Measurements from ENCODE around the gene PLCH1. TPM values are rescaled to one million over a fixed set of nuclear protein-coding genes. Genes with fewer than 3 reads are reported as not detected.
"Not testable (repeated sequence)": the region's sequence is repeated elsewhere in the genome, so short reads cannot be mapped to it uniquely, and the experiment has no call there.

The PLCH1 gene
- total and polyA plus RNA-seq, 4 donors = 0.03 to 1.0 (median 0.22) TPM

DNA sequence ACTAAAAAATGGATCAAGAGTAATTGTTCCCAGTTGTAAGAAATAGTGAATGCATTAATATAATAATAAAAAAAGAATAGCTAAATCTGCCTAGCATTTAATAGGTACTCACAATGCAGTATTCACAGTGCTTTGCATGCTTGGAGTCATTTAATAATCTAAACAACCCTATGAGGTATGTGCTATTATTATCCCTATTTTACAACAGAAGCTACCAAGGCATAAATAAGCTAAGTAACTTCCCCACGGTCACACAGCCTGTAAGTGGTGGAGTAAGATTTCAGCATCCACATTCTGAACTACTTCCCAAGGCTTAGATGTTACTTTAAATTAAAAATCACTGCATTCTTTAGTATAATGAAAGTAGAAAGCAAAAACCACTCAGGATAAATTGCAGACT is 102.9 kb downstream of the PLCH1 start (continued):
- TF ChIP-seq, protein P1, sequence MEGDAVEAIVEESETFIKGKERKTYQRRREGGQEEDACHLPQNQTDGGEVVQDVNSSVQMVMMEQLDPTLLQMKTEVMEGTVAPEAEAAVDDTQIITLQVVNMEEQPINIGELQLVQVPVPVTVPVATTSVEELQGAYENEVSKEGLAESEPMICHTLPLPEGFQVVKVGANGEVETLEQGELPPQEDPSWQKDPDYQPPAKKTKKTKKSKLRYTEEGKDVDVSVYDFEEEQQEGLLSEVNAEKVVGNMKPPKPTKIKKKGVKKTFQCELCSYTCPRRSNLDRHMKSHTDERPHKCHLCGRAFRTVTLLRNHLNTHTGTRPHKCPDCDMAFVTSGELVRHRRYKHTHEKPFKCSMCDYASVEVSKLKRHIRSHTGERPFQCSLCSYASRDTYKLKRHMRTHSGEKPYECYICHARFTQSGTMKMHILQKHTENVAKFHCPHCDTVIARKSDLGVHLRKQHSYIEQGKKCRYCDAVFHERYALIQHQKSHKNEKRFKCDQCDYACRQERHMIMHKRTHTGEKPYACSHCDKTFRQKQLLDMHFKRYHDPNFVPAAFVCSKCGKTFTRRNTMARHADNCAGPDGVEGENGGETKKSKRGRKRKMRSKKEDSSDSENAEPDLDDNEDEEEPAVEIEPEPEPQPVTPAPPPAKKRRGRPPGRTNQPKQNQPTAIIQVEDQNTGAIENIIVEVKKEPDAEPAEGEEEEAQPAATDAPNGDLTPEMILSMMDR (IDR thresholded peaks at IDR 0.05; ENCODE audit: low read depth, low read length, missing input control) = no peak
- TF ChIP-seq RAD21 (IDR thresholded peaks at IDR 0.05) = no peak
- TF ChIP-seq, protein P2, sequence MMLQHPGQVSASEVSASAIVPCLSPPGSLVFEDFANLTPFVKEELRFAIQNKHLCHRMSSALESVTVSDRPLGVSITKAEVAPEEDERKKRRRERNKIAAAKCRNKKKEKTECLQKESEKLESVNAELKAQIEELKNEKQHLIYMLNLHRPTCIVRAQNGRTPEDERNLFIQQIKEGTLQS (IDR thresholded peaks at IDR 0.05) = no peak

DNA sequence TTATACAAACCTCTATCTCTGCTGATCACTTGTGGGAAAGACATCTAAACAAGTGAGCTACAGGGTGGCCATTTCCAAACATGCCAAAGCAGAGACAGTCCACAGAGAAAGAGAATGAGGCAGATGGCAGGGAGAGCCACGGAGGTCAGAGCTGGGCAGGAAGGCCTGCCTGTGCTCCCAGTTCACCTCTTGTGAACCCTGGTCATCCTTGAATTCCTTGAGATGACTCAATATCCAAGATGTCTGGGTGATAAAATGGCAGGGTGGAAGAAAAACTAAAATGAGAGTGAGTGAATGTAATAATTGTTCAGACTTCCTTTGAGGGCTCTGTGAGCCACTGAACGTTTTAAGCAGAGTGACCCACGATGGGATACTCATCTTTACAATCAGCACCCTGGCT is 104.8 kb downstream of the PLCH1 start:
- TF ChIP-seq, protein P3, sequence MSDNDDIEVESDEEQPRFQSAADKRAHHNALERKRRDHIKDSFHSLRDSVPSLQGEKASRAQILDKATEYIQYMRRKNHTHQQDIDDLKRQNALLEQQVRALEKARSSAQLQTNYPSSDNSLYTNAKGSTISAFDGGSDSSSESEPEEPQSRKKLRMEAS (IDR thresholded peaks at IDR 0.05) = no peak
- TF ChIP-seq HNF4A (conservative IDR thresholded peaks at IDR 0.05) (no peak), TAF1 (conservative IDR thresholded peaks at IDR 0.05) (no peak), GABPA (IDR thresholded peaks at IDR 0.05 in 1 of 2, conservative IDR thresholded peaks at IDR 0.05 in 1 of 2) (no peak), YY1 (IDR thresholded peaks at IDR 0.05) (no peak), NR2F2 (IDR thresholded peaks at IDR 0.05) (no peak), JUND (IDR thresholded peaks at IDR 0.05) (no peak), RAD21 (IDR thresholded peaks at IDR 0.05) (no peak)
- TF ChIP-seq, protein P2 (IDR thresholded peaks at IDR 0.05) = no peak
- TF ChIP-seq, protein P4, sequence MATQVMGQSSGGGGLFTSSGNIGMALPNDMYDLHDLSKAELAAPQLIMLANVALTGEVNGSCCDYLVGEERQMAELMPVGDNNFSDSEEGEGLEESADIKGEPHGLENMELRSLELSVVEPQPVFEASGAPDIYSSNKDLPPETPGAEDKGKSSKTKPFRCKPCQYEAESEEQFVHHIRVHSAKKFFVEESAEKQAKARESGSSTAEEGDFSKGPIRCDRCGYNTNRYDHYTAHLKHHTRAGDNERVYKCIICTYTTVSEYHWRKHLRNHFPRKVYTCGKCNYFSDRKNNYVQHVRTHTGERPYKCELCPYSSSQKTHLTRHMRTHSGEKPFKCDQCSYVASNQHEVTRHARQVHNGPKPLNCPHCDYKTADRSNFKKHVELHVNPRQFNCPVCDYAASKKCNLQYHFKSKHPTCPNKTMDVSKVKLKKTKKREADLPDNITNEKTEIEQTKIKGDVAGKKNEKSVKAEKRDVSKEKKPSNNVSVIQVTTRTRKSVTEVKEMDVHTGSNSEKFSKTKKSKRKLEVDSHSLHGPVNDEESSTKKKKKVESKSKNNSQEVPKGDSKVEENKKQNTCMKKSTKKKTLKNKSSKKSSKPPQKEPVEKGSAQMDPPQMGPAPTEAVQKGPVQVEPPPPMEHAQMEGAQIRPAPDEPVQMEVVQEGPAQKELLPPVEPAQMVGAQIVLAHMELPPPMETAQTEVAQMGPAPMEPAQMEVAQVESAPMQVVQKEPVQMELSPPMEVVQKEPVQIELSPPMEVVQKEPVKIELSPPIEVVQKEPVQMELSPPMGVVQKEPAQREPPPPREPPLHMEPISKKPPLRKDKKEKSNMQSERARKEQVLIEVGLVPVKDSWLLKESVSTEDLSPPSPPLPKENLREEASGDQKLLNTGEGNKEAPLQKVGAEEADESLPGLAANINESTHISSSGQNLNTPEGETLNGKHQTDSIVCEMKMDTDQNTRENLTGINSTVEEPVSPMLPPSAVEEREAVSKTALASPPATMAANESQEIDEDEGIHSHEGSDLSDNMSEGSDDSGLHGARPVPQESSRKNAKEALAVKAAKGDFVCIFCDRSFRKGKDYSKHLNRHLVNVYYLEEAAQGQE (IDR thresholded peaks at IDR 0.05) = no peak
- H3K9me3 ChIP-seq (ENCODE audit: control insufficient read depth in 4 of 4, low read length in 3 of 4) = no peaks in the 10 kb centered on the region
- H3K36me3 ChIP-seq (ENCODE audit: control insufficient read depth in 4 of 4, insufficient read depth in 3 of 4, low read depth in 1 of 4, low read length in 3 of 4) = no peaks in the 10 kb centered on the region
- WGBS = 87% methylated on average over 3 of the region's 3 CpGs
- H3K27ac ChIP-seq (ENCODE audit: low read depth in 1 of 2, low read length in 2 of 2) = no peak overlapping the region
- H3K9ac ChIP-seq (ENCODE audit: low read depth in 1 of 2, low read length in 2 of 2) = no peak overlapping the region
- DNase-seq (ENCODE audit: low spot score) = no peak
- H3K27me3 ChIP-seq (ENCODE audit: control insufficient read depth in 4 of 4, insufficient read depth in 4 of 4, low read length in 3 of 4) = no peaks in the 10 kb centered on the region
- H3K4me3 ChIP-seq (ENCODE audit: low read depth in 1 of 3, low read length in 3 of 3) = no peak overlapping the region
- no peaks in the 10 kb centered on the region for H3K4me1 ChIP-seq (ENCODE audit: control insufficient read depth in 4 of 4, insufficient read depth in 4 of 4, low read length in 3 of 4)

DNA sequence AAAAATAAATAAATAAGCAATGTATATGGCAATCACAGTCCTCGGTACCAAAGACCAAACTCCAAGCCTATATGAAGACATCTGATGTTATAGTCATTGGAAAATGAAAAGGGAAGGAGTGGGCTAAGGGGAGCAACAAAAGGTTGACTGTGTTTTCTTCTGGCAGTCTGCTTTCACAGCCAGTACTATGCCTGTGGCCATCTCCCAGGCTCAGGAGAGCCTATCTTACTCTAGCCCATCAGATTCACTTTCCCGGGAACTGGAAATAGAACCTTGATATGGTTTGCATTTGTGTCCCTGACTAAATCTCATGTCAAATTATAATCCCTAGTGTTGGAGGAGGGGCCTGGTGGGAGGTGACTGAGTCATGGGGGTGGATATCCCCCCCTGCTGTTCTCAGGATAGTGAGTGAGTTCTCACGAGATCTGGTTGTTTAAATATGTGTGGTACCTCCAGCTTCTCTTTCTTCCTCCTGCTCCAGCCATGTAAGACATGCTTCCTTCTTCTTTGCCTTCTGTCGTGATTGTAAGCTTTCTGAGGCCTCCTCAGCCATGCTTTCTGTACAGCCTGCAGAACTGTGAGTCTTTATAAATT is 105.3 kb downstream of the PLCH1 start:
- H3K36me3 ChIP-seq (ENCODE audit: control insufficient read depth in 4 of 4, insufficient read depth in 3 of 4, low read depth in 1 of 4, low read length in 3 of 4) = no peaks in the 10 kb centered on the region
- 87% methylated on average over 4 of the region's 4 CpGs for WGBS
- no peaks in the 10 kb centered on the region for H3K27me3 ChIP-seq (ENCODE audit: control insufficient read depth in 4 of 4, insufficient read depth in 4 of 4, low read length in 3 of 4)
- no peak for TF ChIP-seq HNF4A (conservative IDR thresholded peaks at IDR 0.05)
- H3K27ac ChIP-seq (ENCODE audit: low read depth in 1 of 2, low read length in 2 of 2) = no peak overlapping the region
- H3K4me3 ChIP-seq (ENCODE audit: low read depth in 1 of 3, low read length in 3 of 3) = no peak overlapping the region
- H3K9me3 ChIP-seq (ENCODE audit: control insufficient read depth in 4 of 4, low read length in 3 of 4) = no peaks in the 10 kb centered on the region
- no peak for DNase-seq (ENCODE audit: low spot score)
- no peak overlapping the region for H3K9ac ChIP-seq (ENCODE audit: low read depth in 1 of 2, low read length in 2 of 2)
- H3K4me1 ChIP-seq (ENCODE audit: control insufficient read depth in 4 of 4, insufficient read depth in 4 of 4, low read length in 3 of 4) = no peaks in the 10 kb centered on the region

DNA sequence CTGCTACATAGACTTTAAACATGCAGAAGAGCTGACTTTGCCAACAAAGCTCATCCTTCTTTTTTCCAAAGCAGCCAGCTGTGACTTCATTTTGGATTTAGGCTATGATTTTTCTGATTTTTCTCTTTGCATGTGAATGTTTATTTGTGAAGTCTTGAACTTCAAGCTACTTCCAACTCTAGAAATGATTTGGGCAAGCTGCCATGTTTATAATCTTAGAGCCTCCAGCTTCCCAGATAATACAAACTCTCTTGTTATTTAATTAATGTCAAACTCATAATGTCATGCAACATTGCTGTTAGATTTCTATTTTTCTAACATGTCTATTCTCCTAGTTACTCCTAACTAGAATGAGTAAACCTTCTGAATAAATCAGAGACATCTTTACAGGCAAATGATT is 106.4 kb downstream of the PLCH1 start:
- H3K4me1 ChIP-seq (ENCODE audit: control insufficient read depth in 4 of 4, insufficient read depth in 4 of 4, low read length in 3 of 4); H3K4me3 ChIP-seq (ENCODE audit: low read depth in 1 of 3, low read length in 3 of 3); DNase-seq (ENCODE audit: low spot score); H3K27ac ChIP-seq (ENCODE audit: low read depth in 1 of 2, low read length in 2 of 2); H3K9ac ChIP-seq (ENCODE audit: low read depth in 1 of 2, low read length in 2 of 2); H3K36me3 ChIP-seq (ENCODE audit: control insufficient read depth in 4 of 4, insufficient read depth in 3 of 4, low read depth in 1 of 4, low read length in 3 of 4); H3K9me3 ChIP-seq (ENCODE audit: control insufficient read depth in 4 of 4, low read length in 3 of 4); H3K27me3 ChIP-seq (ENCODE audit: control insufficient read depth in 4 of 4, insufficient read depth in 4 of 4, low read length in 3 of 4): not testable (repeated sequence)
